CMK (cell line): Measurements from ENCODE around the gene PKMYT1.

ENCODE experiments used
- DNase-seq: peaks from one replicate; pipeline ENCODE4 v3.0.0-alpha.2; 2010; ENCODE audit warnings: low read depth

Gene PKMYT1

GRCh38 chr16:2973605-2974318, 6.5 kb downstream of the PKMYT1 start:
- DNase-seq: no peak

GRCh38 chr16:2973093-2973492, 7.2 kb downstream of the PKMYT1 start:
- DNase-seq: no peak

GRCh38 chr16:2971985-2972784, 8.1 kb downstream of the PKMYT1 start:
- no peak for DNase-seq

- no peak for DNase-seq
Observed at GRCh38 chr16:2971134-2971984, 8.9 kb downstream of the PKMYT1 start.

- DNase-seq: no peak
Observed at GRCh38 chr16:2970563-2970962, 9.7 kb downstream of the PKMYT1 start.

GRCh38 chr16:2969545-2970521, 10.4 kb downstream of the PKMYT1 start:
- DNase-seq: no peak

GRCh38 chr16:2968738-2969544, 11.3 kb downstream of the PKMYT1 start, which contains the start of gene PAQR4:
PAQR4 (plus strand) TSS chr16:2969348; CDS start chr16:2969675, 327 bp downstream.
- DNase-seq: peak; percentile 72

- DNase-seq: no peak
Observed at GRCh38 chr16:2968368-2968737, 11.9 kb downstream of the PKMYT1 start.

- no peak for DNase-seq
Observed at GRCh38 chr16:2967721-2968161, 12.5 kb downstream of the PKMYT1 start.

GRCh38 chr16:2967211-2967631, 13.0 kb downstream of the PKMYT1 start:
- DNase-seq: no peak

- no peak for DNase-seq
Observed at GRCh38 chr16:2966808-2967191, 13.4 kb downstream of the PKMYT1 start.

GRCh38 chr16:2966043-2966807, 14.0 kb downstream of the PKMYT1 start:
- DNase-seq: no peak

GRCh38 chr16:2964475-2965336, 15.5 kb downstream of the PKMYT1 start:
- DNase-seq: peak; percentile 67

GRCh38 chr16:2963723-2964474, 16.3 kb downstream of the PKMYT1 start, which contains the start of gene KREMEN2:
KREMEN2 (plus strand) TSS chr16:2964275; CDS start chr16:2964521, 246 bp downstream.
- no peak for DNase-seq

- no peak for DNase-seq
Observed at GRCh38 chr16:2963074-2963722, 17.0 kb downstream of the PKMYT1 start.

GRCh38 chr16:2962334-2963073, 17.7 kb downstream of the PKMYT1 start:
- no peak for DNase-seq
